Neural progenitor cell (in vitro differentiated cells): Measurements from ENCODE around the gene TWIST1.

ENCODE experiments used
- CTCF ChIP-seq: fragments of 200-600 bp; sonication (generic); IDR thresholded peaks from 2 replicates; pipeline ENCODE4 v1.5.1; 2017; ENCODE audit warnings: antibody characterized with exemption, mild to moderate bottlenecking
- EZH2 ChIP-seq: fragments of 200-600 bp; sonication (generic); IDR thresholded peaks from 2 replicates; pipeline ENCODE4 v1.6.1; 2017; ENCODE audit warnings: antibody characterized with exemption, mild to moderate bottlenecking, moderate library complexity
- EZH2phosphoT487 ChIP-seq: fragments of 200-600 bp; sonication (generic); IDR thresholded peaks from 2 replicates; pipeline ENCODE4 v1.6.1; 2017; ENCODE audit warnings: antibody characterized with exemption

- TF ChIP-seq CTCF (no peak), EZH2phosphoT487 (no peak), EZH2 (peak; percentile 21)
Observed at GRCh38 chr7:19119870-19120486, 2.5 kb upstream of the TWIST1 start.
